GM21381 (cell line): Measurements from ENCODE around the gene MYMK.

ENCODE experiments used
- ATAC-seq: cut with Tn5 transposase; IDR thresholded peaks from one replicate; pipeline ENCODE4 v1.9.1; 2021; ENCODE audit warnings: mild to moderate bottlenecking, moderate library complexity; ENCODE audit not compliant: unreplicated experiment

Gene MYMK

GRCh38 chr9:133536080-133536479, 11.3 kb upstream of the MYMK start:
- ATAC-seq, result no peak

- no peak for ATAC-seq
Measured at GRCh38 chr9:133535306-133535877, 10.6 kb upstream of the MYMK start.

GRCh38 chr9:133534346-133535291, 9.9 kb upstream of the MYMK start, which contains the start of gene ADAMTSL2:
ADAMTSL2 (plus strand) TSS chr9:133534704; CDS start chr9:133536713, 2,009 bp downstream.
- no peak for ATAC-seq

GRCh38 chr9:133533857-133534256, 9.1 kb upstream of the MYMK start:
- no peak for ATAC-seq

- ATAC-seq, result no peak
Measured at GRCh38 chr9:133532937-133533668, 8.3 kb upstream of the MYMK start.

GRCh38 chr9:133531293-133531692, 6.5 kb upstream of the MYMK start:
- no peak for ATAC-seq

- ATAC-seq, result no peak
Measured at GRCh38 chr9:133529874-133530273, 5.1 kb upstream of the MYMK start.

GRCh38 chr9:133529457-133529856, 4.7 kb upstream of the MYMK start:
- ATAC-seq, result no peak

GRCh38 chr9:133528876-133529241, 4.1 kb upstream of the MYMK start:
- ATAC-seq, result no peak

- ATAC-seq, result no peak
Measured at GRCh38 chr9:133528001-133528875, 3.5 kb upstream of the MYMK start.

- no peak for ATAC-seq
Measured at GRCh38 chr9:133527444-133527920, 2.7 kb upstream of the MYMK start.

GRCh38 chr9:133526721-133527321, 2.1 kb upstream of the MYMK start:
- ATAC-seq, result no peak

GRCh38 chr9:133525677-133526076, 918 bp upstream of the MYMK start:
- ATAC-seq, result no peak

- no peak for ATAC-seq
Measured at GRCh38 chr9:133524146-133524545, 613 bp downstream of the MYMK start.

- ATAC-seq, result no peak
Measured at GRCh38 chr9:133523106-133523505, 1.7 kb downstream of the MYMK start.

GRCh38 chr9:133522073-133522910, 2.5 kb downstream of the MYMK start:
- no peak for ATAC-seq

- no peak for ATAC-seq
Measured at GRCh38 chr9:133521122-133522072, 3.4 kb downstream of the MYMK start.
